GM18861 (cell line): ENCODE measurements around the gene ACO2.

Experiments
- ATAC-seq: cut with Tn5 transposase; IDR thresholded peaks from one replicate; pipeline ENCODE4 v1.9.1; 2021; ENCODE audit not compliant: unreplicated experiment

Gene ACO2

GRCh38 chr22:41488076-41488475 lies 19.2 kb downstream of the ACO2 start:
- no peak for ATAC-seq

GRCh38 chr22:41488596-41489385 lies 19.9 kb downstream of the ACO2 start:
- no peak for ATAC-seq

- no peak for ATAC-seq
Measured at GRCh38 chr22:41491374-41492100, 22.6 kb downstream of the ACO2 start.

GRCh38 chr22:41498303-41498835 lies 29.5 kb downstream of the ACO2 start:
- no peak for ATAC-seq

- ATAC-seq, result no peak
Measured at GRCh38 chr22:41499624-41500280, 30.8 kb downstream of the ACO2 start.

GRCh38 chr22:41500303-41500702 lies 31.4 kb downstream of the ACO2 start:
- ATAC-seq, result no peak

GRCh38 chr22:41501209-41501608 lies 32.3 kb downstream of the ACO2 start:
- no peak for ATAC-seq

GRCh38 chr22:41504397-41504796 lies 35.5 kb downstream of the ACO2 start:
- no peak for ATAC-seq

GRCh38 chr22:41504816-41505215 lies 35.9 kb downstream of the ACO2 start:
- no peak for ATAC-seq

GRCh38 chr22:41505511-41506220 lies 36.7 kb downstream of the ACO2 start:
- no peak for ATAC-seq

- no peak for ATAC-seq
Measured at GRCh38 chr22:41507330-41508063, 38.6 kb downstream of the ACO2 start.

- ATAC-seq, result no peak
Measured at GRCh38 chr22:41508770-41509170, 39.9 kb downstream of the ACO2 start.

GRCh38 chr22:41511521-41511968 lies 42.6 kb downstream of the ACO2 start:
- ATAC-seq, result no peak

- ATAC-seq, result no peak
Measured at GRCh38 chr22:41512421-41513194, 43.7 kb downstream of the ACO2 start.

- ATAC-seq, result no peak
Measured at GRCh38 chr22:41513391-41513790, 44.5 kb downstream of the ACO2 start.

GRCh38 chr22:41516462-41516861 lies 47.5 kb downstream of the ACO2 start:
- ATAC-seq, result no peak

- ATAC-seq, result no peak
Measured at GRCh38 chr22:41517172-41518047, 48.5 kb downstream of the ACO2 start.

- no peak for ATAC-seq
Measured at GRCh38 chr22:41518048-41518347, 49.1 kb downstream of the ACO2 start.

- no peak for ATAC-seq
Measured at GRCh38 chr22:41521126-41521525, 52.2 kb downstream of the ACO2 start.
